GM21619 (cell line): Measurements from ENCODE around the gene FMO5.
"Not testable (repeated sequence)": the region's sequence is repeated elsewhere in the genome, so short reads cannot be mapped to it uniquely, and the experiment has no call there.

Experiments used
- ATAC-seq: cut with Tn5 transposase; IDR thresholded peaks from one replicate; pipeline ENCODE4 v1.9.1; 2021; ENCODE audit not compliant: unreplicated experiment

FMO5 gene

GRCh38 chr1:147240131-147240721 is 15.1 kb upstream of the FMO5 start:
- not testable (repeated sequence) for ATAC-seq

GRCh38 chr1:147238925-147239820 is 14.0 kb upstream of the FMO5 start:
- ATAC-seq: no peak

- ATAC-seq: no peak
These were observed 13.1 kb upstream of the FMO5 start for GRCh38 chr1:147238053-147238902.

DNA sequence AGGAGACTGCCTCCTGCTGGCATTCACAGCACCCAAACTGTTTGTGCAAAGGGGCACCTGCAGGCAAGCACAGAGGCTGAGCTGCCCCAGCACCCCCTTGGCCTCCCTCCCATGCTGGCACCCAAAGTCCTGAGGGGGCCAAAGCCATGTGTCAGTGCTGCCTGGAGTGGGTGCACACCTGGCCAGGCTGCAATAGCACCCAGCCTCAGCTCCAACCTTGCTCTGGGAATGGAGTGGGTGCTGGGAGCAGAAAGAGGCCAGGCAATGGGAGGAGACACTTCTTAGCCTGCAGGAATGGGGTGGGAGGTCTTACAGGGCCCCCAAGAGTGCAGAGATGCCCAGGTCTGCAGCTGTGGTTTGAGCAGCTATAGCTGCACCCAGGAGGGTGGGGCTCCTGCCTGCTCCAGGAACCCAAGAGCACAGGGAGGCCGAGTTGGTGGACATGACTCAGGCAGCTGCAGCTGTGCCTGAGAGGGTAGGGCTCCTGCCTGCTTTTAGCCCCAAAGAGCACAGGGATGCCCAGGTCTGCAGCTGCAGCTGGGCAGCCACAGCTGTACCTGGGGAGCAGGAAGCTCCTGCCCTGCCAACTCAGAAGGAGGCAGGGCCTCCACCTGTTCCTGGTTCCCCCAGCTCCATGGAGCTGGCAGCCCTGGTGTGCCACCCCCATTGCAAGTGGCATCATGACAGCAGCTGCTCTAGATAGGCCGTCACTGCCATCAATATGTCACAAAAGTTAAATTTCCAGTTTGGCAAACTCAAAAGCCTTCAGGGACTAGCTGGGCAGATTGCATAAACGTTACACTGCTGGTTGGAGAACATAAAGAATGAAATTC is 12.0 kb upstream of the FMO5 start:
- no peak for ATAC-seq

DNA sequence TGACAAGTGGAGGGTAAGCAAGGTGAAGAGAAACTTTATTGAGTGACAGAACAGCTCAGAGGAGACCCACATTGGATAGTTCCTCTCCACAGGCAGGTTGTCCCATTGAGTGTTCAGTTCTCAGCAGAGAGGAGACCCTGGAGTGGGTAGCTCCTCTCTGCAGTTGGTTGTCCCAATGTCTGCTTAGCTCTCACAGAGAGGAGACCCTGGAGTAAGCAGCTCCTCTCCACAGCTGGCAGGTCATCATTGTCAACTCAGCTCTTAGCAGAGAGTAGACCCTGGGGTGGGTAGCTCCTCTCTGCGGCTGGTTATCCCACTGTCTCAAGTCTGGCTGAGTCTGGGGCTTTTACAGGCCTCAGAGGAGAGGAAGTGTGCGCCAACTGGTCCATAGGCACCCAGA is 11.3 kb upstream of the FMO5 start:
- ATAC-seq: no peak

DNA sequence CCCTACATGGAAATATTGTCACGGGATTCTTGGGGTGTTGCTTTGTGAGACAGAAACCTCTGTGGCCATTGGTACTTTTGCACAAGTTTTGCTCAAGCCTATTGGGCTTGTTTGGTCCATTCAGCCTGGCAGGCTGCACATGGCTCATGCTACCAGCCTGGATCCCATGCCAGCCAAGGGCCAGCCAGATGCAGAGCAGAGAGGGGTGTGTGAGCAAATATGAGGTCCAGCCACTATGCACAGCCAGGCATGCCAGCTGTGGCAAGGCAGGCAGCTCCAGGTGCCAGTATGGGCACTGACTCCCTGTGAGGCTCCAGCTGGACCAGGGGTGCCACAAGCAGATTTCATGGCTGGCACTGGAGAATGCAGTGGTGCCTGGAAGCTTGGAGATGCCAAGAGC is 10.7 kb upstream of the FMO5 start:
- ATAC-seq: no peak

- not testable (repeated sequence) for ATAC-seq
These were observed 8.8 kb upstream of the FMO5 start for GRCh38 chr1:147233903-147234302.

- not testable (repeated sequence) for ATAC-seq
These were observed 5.9 kb upstream of the FMO5 start for GRCh38 chr1:147231032-147231431.

DNA sequence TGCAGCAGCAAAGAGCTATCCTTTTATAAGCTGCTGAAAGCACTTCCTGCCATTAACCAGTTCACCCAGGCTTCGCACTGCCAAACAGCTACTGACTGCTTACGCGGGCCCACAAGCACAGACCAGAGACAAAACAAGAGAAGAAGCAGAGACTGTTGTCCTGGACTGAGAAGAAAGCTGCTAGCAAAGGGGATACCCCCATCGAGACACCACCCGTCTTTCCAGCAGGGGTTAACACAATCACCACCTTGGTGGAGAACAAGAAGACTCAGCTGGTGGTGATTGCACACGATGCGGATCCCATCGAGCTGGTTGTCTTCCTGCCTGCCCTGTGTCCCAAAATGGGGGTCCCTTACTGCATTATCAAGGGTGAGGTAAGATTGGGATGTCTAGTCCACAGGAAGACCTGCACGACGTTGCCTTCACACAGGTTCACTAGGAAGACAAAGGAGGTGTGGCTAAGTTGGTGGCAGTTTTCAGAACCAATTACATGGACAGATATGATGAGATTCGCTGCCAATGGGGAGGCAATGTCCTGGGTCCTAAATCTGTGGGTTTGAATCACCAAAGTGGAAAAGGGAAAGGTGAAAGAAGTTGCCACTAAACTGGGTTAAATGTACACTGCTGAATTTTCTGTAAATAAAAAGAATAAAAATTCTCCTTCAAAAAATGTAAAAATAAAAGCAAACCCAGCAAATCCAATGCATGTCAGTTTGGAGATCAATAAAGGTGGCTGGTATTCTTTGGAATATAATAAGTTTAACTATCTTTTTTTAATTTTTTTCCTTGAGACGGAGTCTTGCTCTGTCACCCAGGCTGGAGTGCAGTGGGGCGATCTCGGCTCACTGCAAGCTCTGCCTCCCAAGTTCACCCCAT is 1.2 kb downstream of the FMO5 start:
- no peak for ATAC-seq

GRCh38 chr1:147218606-147219005 is 6.5 kb downstream of the FMO5 start:
- no peak for ATAC-seq

DNA sequence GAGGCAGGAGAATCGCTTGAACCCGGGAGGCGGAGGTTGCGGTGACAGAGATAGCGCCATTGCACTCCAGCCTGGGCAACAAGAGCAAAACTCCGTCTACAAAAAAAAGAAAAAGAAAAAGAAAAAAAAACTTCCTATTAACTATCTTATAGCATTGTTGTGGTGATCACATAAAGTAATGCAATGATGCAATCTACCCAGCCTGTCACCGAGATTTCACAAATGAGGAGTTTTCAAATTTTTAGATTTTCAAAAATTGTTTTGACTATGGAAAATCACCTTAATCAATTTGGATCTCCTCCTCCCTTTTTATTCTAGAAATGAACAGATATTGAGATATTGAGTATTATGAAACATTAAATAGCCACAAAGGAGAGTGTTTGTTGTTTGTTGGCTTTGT is 8.0 kb downstream of the FMO5 start:
- no peak for ATAC-seq

DNA sequence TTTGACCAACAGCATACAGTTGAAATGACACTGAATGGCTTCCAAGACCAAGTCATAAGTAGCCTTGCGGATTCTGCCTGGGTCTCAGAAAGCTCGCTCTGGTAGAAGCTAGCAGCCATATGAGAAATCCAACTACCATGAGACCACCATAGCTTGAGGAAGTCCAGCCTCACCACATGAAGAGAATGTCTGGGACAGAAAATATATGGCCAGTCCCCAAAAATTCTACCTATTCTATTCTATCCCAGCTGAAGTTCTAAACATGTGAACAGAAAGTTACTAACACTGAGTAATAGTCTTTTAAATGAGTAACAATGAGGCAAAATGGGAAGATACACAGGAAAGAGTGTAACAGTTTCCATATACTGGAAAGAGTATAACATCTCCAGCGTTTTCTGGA is 9.0 kb downstream of the FMO5 start:
- no peak for ATAC-seq

- ATAC-seq: no peak
These were observed 9.6 kb downstream of the FMO5 start for GRCh38 chr1:147215540-147215916.

GRCh38 chr1:147214842-147215539 is 10.1 kb downstream of the FMO5 start:
- no peak for ATAC-seq

DNA sequence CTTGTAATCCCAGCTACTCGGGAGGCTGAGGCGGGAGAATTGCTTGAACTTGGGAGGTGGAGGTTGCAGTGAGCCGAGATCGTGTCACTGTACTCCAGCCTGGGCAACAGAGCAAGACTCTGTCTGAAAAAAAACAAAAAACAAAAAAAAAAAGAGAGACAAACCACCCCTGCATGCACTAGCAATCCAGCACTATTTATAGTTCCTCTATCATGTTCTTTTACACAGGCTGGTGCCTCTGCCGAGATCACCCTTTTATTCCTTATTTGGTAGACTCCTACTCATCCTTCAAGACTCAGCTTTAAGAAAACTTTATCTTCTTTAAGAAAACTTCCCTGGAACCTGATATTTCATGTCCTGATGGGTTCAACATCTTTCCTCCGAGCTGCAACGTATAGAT is 10.8 kb downstream of the FMO5 start:
- no peak for ATAC-seq

- ATAC-seq: no peak
These were observed 11.9 kb downstream of the FMO5 start for GRCh38 chr1:147213271-147213670.

DNA sequence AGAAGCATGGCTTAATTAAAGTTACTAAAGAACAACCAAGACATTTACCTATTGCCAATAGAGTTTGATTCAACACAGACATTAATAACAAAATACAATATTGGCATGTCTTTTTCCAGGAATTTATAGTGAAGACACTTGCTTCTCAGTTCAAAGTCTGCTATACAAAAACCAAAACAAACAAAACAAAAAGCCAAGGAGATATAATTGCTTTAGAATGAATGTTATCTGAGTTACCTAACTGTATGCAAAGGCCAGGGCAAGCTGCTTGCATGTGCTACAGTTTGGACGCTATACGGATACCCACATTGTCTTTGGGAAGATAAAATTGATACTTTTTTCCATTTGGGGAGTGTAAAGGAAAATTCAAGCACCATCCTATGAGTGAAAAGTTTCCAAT is 13.6 kb downstream of the FMO5 start:
- no peak for ATAC-seq

- no peak for ATAC-seq
These were observed 14.2 kb downstream of the FMO5 start for GRCh38 chr1:147210987-147211386.
